ENCODE measurements around the gene CD320.

- TF ChIP-seq POLR2AphosphoS5 (IDR thresholded peaks at IDR 0.05; ENCODE audit: borderline replicate concordance, low read depth, low read length): no peak
- no peak for TF ChIP-seq EZH2 (IDR thresholded peaks at IDR 0.05)
Measured at GRCh38 chr19:8302734-8303133, 5.4 kb downstream of the CD320 start.

Measured in SK-N-MC (cell line).